CD1c-positive myeloid dendritic cell (primary cell): ENCODE measurements around the gene SSRP1.
"Not testable (repeated sequence)": the region's sequence is repeated elsewhere in the genome, so short reads cannot be mapped to it uniquely, and the experiment has no call there.

Experiments
- DNase-seq: peaks from one replicate; pipeline ENCODE4 v3.0.0-alpha.2; 2016; ENCODE audit errors: extremely low spot score

Gene SSRP1

DNA sequence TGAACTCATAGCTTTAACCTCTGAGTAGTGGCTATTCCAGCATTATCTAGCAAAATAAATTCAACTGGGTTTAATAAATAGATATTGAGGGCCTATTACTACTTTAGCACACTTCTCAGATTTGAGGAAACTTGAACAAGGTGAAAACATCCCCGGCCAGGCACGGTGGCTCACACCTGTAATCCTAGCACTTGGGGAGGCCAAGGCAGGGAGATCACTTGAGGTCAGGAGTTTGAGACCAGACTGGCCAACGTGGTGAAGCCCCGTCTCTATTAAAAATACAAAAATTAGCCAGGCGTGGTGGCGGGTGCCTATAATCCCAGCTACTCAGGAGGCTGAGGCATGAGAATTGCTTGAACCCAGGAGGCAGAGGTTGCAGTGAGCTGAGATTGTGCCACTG is 1.2 kb upstream of the SSRP1 start:
- DNase-seq: not testable (repeated sequence)

DNA sequence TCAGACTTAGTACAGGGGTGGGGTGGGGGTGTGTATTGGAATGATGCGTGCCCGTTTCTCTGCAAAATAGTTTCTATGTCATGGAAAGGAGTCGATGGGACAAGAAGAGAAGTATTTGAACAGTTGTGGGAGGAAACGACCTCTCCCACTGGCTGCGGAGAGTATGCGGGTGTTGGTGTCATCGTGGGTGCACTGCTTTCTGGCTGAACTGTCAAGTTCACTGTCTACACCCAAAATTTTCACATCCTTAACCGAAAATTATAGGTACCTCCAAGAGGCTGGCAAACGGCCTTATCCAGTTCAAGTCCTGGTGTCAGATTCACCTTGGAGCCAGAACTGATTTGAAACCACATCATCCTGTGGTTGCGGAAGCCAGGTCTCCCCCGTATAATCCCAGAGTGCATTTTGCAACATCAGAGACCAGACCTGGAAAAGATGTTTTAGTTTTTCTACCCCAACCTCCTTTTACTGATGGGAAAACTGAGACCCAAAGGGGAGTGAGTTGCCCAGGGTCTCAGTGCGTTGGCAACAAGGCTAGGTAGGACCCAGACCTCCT is 497 bp upstream of the SSRP1 start:
- DNase-seq: no peak

DNA sequence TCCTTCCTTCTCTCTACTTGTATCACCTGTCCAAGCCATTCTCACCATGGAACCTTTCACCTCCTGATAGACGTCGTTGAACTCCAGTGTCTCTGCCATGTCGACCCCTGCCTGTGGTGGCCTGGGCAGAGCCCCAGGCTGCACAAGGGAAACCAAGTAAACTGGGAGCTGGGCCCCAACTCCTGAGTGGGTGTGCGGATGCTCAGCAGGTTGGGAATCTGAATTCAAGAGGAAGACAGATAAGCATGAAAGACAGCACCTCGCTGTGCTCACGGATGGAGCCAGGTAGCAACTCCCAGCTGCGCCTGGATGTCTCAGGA is 709 bp downstream of the SSRP1 start:
- no peak for DNase-seq

DNA sequence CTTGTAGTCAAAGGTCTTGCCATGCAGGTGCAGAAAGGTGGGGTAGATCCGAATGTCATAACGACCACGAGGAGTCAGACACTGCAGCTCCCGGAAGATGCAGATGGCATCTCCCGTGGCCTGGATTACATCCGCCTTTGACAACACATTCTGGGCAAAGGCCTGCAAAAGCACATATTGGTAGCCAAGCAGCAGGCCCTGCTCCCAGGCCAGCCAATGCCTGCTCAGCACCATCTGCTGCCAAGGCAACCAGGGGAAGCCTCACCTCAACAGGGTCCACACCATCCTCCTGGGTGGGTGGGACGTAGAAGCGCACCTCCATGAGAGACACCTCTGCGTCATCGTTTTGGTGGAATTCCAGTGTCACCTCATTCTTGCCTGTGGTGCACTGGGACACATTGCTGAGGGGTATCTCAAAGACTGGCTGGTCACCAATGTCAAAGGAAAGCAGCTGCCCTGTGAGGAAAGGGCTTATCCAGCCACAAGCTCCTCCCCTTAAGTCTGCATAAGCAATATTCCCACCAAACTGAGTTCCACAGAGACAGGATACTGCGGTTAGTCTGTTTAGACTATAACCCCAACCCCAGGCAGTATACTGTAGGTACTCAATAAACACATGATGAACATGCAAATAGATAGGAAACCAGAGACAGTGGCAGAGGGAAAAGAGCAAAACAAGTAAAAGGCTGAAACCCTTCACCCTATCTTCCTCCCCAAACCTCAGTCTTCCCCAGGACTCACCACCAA is 2.8 kb downstream of the SSRP1 start:
- DNase-seq: no peak

DNA sequence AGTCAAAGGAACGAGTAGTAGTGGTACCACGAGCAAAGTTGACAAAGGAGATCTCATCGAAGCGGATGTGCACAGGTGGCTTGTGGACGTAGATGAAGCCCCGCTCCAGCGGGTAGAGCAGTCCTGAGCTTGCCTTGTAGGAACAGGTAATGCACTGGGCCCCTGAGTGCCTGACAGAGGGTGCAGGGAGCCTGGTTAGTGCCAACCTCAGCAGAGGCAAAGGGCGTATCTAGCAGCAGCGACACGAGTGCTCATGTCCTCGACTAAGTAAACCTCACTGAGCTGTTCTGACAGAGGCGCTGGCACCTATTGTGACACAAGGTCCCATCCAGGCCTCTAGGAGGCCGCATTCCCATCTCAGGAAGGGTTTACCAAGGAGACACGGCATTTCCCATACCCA is 4.0 kb downstream of the SSRP1 start:
- DNase-seq: no peak

DNA sequence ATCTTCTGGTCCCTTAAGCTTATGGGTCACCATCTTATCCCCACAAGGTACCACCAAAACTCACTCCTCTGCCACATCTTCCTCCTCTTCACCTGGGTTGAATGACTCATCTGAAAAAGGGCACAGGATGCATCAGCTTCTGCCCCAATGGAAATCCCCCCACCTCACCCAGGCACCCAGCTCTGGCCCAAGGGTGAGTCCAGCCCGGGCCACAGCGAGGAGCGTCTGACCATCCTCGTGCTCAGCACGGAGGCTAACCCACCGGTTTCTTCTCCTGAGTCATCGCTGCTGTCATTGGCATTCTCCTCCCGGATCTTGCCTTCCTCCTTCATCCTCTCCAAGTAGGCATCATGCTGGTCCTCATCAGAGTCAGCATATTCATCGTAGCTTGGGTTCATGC is 5.7 kb downstream of the SSRP1 start:
- no peak for DNase-seq

DNA sequence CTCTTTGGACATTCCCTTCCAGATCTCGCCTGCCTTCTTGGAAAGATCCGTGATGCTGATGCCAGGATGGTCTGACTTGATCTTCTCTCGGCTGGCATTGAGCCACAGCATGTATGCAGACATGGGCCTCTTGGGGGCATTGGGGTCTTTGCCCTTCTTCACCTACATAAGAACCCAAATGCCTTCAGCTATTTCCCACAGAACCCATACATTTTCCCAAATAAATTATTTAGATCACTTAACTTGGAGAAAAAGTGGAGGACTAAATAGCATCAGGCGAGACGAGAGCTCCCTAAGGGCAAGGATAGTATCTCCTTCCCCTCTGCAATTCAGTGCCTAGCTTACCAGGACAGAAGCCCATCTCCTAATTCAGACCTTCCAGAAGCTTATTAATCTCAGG is 8.0 kb downstream of the SSRP1 start:
- DNase-seq: no peak

DNA sequence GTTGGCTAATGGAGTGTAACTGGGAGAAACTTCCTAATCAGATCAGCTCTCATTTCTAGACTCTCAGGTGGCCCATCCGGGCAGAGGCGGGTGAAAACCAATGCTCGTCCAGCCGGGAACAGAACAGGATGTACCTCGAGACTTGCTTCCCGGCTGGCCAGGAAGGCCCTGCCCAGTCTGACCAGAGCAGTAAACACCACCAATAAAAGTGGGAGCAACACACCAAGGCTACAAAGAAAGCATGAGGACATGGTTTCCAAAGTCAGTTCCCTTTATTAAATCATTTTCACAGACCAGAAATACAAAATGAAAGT is 10.0 kb downstream of the SSRP1 start:
- no peak for DNase-seq

DNA sequence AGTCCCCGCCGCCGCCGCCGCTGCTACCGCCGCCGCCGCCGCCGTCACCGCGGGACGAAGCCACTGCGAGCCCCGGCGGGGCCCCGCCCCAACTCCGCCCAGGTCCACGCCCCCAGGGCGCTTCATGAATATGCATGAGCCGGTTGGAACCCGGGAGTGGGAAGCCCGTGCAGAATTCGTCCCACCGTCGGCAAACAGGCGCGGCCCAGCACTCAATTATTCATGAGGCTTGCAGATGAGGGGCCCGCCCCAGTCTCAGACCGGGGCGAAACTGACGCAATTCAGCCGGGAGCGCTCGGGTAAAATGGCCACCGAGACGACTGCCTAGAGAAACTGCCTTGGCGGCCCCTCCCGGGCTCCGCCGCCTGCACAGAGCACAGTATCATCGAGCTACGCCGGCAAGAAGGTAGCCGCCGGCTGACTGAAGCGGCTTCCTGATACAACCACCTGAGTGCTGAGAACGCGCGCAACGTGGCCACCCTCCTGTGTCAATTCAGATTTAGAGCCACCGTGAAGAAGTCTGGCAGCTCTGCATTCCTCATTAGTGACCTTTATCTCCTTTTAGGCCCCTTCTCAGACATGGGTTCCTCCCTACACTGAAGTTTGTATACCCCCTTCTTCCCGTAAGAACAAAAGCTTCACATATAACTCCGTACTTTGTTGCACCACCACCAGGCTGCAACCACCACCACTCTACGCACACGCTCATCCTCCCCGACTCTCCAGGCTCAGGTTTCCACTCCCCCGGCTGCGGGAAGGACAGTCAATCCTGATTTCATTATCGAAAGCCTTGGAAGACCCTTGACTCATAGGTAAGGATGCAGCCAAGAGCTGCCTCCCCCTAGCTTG is 10.6 kb downstream of the SSRP1 start, which contains the start of gene TNKS1BP1:
TNKS1BP1 (minus strand) TSS at position 67 of the 849 bp plus-strand sequence. CDS start 3,067 bp downstream, outside the sequence.
- DNase-seq: peak; percentile 96

DNA sequence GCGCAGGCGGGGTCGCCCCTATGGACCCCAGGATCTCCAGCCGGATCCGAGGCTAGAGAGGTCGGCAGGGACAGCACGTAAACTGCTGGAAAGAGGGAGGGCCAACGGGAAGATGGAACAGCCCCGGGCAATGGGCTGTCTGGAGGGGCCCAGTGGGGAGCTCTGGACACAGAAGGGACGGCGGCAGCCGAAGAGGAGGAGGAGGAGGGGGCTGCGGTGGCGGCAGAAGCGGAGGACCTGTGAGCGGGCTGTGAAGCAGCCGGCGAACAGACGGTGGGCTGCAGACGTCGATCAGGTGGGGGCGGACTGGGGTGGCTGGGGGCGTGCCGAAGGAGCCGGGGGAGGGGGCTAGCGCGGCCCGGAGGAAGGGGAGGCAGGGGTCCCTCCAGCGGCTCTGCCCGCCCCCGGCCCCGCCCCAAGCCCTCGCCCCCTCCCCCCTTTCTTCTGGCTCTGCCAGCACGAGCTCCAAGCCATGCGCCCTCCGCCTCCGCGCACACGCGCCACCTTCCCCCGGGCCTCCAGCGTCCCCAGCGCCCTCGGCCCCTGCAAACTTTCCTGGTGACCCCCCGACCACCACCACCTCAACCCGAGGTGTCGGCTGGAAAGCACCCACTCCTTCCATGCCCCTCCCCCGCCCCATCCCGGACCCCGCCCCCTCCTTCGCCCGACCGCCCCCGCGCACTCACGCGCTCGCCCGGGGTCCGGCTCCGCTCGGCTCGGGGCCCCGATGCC is 11.4 kb downstream of the SSRP1 start:
- no peak for DNase-seq

DNA sequence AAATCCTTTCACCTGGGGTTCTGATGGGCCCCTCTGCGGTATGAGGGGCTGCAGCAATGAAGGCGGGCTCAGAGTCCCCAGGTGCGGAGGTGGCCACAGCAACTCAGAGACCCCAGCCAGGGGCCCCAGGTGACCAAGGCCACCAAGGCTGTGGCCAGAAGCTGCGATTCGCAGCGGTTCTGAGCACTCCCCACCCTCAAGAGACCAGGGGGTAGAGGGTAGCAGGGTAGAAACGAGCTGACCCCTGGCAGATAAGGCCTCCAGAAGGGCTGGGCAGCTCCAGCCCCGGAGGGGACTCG is 11.9 kb downstream of the SSRP1 start:
- DNase-seq: no peak

DNA sequence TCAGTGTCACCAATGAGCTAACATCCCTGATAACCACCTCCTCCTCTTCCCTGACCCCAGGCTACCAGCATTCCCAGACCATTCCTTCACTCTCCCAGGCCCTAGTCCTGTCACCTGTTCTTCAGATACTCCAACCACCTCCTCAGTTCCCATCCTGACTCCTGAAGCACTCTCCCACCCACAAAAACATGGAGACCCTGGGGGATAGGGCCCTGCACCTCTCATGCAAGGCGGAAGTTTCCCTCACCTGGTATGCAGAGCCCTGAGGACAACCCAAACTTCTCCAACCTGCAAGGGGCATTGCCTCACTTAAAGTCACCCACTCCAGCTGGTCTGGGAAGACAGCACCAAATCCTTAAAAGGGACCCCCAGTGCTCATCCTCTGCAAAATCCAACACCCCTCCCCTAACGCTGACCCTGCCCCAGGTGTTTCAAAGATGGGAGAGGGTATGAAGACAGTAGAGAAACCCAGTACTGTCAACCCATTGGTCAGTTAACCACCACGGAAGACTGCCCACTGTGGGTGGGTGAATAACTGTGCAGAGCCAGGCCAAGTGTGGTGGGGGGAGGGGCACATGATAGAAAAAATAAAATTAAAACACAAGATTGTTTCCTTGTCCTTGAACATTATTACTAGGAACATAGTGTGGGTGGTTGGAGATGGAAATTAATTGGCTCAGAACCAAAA is 12.4 kb downstream of the SSRP1 start:
- DNase-seq: no peak

DNA sequence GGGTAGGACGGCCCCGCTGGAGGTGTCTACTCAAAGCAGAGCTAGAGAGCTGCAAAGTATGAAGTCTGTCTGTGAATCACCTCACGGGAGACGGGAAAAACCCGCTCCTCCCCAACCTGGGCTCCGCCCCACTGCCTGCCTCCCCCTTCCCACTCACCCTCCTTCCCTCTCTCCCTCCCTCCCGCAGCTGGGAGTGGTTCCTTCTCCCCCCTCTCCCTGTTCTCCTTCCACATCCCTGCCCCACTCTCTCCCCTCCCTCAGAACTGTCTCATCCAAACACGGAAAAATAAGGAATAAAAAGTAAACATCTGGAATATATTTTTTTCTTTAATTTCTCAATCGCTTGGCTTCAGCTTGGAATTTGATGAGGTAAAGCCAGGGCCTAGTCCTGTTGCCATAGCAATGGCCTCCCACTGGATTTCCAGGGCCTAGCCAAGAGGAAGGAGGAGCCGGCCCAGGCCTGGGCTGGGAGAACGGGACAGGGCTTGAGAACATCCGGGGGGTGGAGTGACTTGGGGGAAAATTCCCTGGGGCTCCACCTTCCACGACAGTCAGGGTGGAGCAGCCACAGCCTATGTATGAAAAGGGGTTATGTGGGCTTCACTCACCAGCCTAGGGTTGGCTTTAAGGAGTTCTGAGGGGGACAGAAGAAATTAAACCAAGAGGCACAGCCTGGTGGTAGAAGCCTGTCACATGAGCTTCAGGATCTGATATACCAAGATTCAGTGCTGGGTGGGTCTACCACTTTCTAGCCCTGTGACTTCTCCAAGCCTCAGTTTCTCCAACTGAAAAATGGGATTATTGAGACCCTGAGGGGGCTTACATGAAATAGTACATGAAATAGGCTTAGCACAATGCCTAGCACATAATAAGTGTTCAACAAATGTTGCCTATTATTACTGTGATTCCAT is 13.2 kb downstream of the SSRP1 start:
- peak; percentile 9 for DNase-seq

DNA sequence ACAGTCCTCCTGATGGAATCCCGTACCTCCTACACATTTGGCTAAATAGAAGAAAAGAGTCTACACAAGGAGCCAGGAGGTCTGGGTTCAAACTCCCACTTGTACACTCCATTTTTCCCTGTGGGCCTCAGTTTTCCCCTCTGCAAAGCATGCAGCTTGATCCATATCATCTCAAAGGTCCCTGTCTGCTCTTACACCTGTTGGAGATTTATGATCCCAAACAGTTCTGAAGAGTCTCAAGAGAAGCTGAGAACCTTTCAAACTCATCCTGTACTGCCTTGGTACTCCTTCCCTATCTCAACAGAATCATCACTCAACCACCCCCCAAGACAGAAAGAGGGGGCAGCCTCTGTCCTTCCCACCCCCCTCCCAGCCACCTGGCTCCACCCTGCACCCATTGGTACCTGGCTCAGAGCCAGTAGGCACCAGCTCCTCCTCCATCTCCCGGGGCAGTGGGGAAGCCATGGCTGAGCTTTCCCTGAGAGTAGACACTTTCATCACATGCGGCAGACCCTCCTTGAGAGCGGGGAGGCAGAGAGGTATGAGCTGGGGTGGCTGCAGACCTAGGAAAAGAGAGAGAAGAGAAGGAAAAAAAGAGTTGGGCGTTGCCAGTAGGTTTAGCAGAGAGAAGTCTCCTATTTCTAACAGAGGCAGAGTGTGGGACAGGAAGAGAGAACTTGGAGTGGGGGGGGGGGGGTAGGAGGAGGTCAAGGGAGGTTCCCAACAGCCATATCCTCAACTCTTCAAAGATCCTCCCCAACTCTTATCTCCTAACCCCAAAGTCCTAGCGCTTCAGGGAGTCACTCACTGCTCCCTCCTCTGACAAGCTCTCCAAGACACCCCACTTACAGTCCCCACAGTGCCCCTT is 14.1 kb downstream of the SSRP1 start:
- no peak for DNase-seq

DNA sequence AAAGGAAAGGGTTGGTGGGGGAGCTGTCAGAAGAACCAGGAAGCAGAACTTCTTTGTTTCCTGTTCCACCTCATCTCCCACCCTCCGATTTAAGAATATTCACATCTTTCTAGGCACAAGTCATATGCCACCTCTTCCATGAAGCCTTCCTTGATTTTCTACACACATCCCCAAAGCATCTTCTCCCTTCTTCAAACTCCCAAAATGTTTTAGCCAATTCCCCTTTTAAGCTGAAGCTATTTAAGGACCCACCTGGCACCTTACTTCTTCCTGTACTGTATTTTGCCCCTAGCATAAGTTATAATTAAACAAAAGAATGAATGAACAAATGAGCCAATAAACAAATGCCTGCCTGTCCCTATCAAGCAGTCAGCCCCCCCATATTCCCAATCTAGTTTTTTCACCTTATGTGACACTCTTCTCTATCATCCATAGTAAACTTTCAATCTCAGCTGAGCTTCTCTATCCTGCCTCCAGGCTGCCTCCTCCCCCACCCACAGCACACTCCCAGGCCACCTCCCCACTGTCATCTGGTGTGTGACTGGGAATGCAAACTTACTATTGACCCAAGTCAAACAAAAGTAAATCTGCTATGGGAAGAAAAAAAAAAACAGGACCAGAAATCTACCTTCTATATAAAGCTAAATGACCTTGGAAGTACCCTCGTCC is 14.8 kb downstream of the SSRP1 start:
- no peak for DNase-seq

DNA sequence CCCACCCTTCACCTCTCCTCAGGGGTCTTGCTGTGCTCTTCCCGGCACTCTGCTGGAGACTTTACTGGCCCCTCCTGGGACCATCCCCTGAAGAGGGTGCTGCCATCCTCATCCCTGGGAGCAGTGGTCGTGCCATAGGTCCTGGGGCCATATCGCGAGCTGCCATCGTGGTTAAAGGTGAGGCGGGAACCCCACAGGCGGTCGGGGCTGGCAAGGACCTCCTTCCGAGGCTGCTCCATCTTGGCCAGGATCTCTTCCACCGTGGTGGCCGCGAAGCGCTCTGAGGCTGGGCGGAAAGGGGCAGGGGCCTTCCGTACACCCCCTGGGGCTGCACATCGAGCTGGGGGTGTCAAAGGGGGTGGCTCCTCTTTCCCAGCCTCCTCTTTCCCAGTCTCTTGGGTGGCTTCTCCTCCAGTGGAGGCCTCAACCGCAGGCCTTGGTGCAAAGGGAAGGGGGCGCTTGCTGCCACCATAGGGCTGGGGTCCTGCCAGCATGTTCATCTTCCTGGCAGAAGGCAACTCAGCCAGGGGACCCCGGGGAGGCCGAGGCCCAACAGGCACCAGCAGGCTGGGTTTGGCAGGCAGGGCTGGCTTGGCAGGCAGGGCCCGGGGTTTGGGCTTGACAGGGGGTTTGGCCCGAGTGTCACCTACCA is 15.5 kb downstream of the SSRP1 start:
- DNase-seq: no peak

DNA sequence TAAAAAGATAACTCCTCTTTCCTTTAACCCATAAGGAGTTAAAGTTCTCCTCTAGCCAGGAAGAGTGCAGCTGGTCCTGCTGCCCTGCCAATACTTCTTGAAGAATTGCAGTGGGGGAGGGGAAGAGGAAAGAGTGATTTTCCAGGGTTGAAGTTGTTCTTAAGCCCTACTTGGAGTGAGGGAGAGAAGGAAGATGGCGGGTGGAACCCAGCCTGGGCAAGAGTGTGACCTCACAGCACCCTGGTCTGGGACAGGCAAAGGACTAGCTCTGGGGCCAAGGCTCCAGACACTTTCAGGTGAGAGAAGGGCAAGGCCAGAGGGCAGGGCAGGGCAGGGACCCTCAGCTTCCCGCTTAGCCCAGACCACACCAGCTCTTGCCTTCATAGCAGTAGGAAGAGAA is 17.5 kb downstream of the SSRP1 start:
- no peak for DNase-seq

DNA sequence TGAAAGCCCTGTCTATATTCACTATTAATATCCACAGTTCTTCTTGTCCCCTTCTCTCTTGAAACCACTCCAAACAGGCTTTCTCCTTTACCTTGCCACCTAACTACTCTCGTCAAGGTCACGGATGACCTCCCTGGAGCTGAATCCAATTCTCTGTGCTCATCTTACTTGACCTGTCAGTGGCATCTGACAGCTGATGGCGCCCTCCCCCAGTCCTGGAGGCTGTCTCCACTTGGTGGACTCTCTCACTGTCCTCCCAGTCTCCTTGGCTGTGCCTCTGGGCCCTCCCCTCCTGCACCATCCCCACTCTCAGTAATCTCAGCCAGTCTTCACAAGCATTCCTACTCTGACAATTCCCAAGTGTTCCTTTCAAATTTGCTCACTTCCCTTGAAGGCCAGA is 19.7 kb downstream of the SSRP1 start:
- no peak for DNase-seq

DNA sequence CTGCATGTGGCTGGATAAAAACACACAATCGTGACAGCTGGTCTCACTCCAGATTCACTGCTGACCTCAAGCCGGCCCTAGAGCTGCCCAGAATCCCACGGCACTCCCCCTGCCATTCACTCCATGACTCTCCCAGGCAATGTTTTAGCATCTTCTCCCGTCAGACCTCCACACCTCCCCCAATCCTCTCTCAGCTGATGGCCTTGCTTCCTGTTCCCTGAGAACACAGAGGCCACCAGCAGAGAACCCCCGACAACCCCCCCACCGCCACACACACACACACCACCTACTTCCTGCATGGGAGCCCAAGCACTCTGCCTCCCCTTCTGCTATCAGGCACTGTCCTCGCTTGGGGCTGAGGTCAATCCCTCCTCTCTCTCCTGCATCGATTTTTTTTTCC is 20.2 kb downstream of the SSRP1 start:
- no peak for DNase-seq
